H1 (cell line): ENCODE measurements around the gene RPS6KA4. TPM values are rescaled to one million over a fixed set of nuclear protein-coding genes. Genes with fewer than 3 reads are reported as not detected.

ENCODE experiments used
- ASH2L ChIP-seq: fragments of 200-600, 300-600 bp; sonication (generic); IDR thresholded peaks from one replicate; pipeline ENCODE4 v1.7.1; 2017; ENCODE audit warnings: low read length
- POU5F1 ChIP-seq: IDR thresholded peaks from 2 replicates; pipeline ENCODE4 v1.6.1; 2011; ENCODE audit warnings: low read depth, mild to moderate bottlenecking, low read length, moderate library complexity
- SIRT6 ChIP-seq: IDR thresholded peaks from one replicate; pipeline ENCODE4 v1.7.1; 2012; ENCODE audit warnings: low read length, inconsistent platforms
- YY1 ChIP-seq: IDR thresholded peaks from 2 replicates; pipeline ENCODE4 v1.6.1; 2011; ENCODE audit warnings: low read depth, mild to moderate bottlenecking, low read length
- polyA plus RNA-seq, 7 experiments: library from polyadenylated mRNA; depleted of rRNA in 3 of 7; stranded (reverse) in 5 of 7; unstranded in 2 of 7; fragments of >200 nt in 5 of 7; fragments of 200-250 nt in 2 of 7; gene quantifications; 1 replicate in 5 of 7; 2 replicates in 1 of 7; 4 replicates in 1 of 7; pipeline versions ENCODE4 v1.2.1 to v1.2.3, GENCODE V29; 2011 to 2013; ENCODE audit warnings: missing spikeins in 2 of 7, mixed read lengths in 2 of 7
- total RNA-seq: library from RNA; stranded (reverse); fragmentation: NEBNext Ultra II Directional; extraction: Animal tissue kit (Norgen Biotek cat#: 25700); gene quantifications from 2 replicates; pipeline ENCODE4 v1.2.1, GENCODE V29; 2021

The RPS6KA4 gene
- total and polyA plus RNA-seq, 2 of the 8 experiments (the other 6 are each of a cell fraction or from before 2014, with no cell fraction given) = 8.2 to 12.6 TPM

DNA sequence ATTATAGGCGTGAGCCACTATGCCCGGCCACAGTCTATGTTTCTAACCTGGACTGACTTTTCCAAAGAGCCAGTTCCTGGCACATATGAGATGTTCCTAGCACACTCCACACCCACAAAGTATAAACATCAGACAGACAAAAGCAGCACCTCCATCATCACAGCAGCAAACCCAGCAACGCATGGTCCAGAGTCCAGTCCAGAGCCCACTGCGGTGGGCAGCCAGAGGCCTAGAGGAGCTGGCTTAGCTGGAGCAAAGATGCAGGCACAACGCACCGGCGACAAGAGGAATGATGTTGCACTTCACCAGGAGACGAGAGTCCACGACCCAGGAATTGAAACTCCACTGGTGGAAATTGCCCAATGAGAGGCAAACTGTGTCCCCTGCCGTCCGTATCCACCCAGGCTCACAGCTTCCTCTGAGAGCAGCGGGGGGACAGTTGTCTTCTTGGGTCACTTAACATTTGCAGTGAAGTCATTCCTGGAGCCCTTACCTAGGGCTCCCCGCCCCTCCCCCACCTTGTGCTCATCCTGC lies 36.6 kb downstream of the RPS6KA4 start (continued):
- TF ChIP-seq POU5F1 (no peak), SIRT6 (no peak), YY1 (no peak), ASH2L (no peak)
